GM10266 (cell line): ENCODE results near the gene HOXD11.

ENCODE experiments used
- DNase-seq: peaks from one replicate; pipeline ENCODE4 v3.0.0; 2012; ENCODE audit errors: extremely low spot score
- TF ChIP-seq, protein P1 (sequence below): IDR thresholded peaks from 2 replicates; pipeline ENCODE4 v1.5.1; 2012; ENCODE audit warnings: mild to moderate bottlenecking, low read depth; ENCODE audit not compliant: control insufficient read depth, insufficient read depth; ENCODE audit errors: missing control alignments

The HOXD11 gene

DNA sequence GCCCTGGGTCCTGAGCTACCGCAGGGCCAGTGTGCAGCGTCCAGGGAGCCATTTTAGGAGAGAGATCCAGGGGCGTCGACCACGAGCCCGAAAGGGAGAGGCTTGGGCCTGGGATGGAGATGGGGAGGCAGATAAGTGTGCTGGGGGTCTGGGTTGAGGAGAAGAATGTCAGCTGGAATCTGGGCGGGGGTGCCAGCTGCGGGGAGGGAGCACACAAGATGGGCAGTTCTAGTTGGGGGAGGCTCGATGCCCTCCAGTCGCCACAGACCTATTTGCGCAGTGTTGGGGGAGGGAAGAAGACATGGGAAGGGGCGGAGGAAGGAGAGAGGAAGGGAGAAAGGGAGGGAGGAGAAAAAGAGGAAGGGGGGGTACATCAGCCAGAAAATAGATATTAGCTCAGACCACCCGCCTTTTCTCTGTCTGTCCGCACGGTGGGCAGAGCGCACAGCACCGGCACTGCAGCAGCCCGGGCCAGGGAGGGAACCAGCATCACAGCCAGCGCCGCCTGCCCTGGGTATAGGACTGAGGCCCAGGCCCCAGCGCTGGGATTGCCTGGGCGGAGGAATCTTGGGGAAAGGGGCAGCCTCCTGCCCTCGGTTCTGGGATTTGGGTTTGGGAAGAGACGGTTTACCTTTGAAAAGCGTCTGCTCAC, 1.9 kb upstream of the HOXD11 start:
- no peak for DNase-seq
- TF ChIP-seq, protein P1, sequence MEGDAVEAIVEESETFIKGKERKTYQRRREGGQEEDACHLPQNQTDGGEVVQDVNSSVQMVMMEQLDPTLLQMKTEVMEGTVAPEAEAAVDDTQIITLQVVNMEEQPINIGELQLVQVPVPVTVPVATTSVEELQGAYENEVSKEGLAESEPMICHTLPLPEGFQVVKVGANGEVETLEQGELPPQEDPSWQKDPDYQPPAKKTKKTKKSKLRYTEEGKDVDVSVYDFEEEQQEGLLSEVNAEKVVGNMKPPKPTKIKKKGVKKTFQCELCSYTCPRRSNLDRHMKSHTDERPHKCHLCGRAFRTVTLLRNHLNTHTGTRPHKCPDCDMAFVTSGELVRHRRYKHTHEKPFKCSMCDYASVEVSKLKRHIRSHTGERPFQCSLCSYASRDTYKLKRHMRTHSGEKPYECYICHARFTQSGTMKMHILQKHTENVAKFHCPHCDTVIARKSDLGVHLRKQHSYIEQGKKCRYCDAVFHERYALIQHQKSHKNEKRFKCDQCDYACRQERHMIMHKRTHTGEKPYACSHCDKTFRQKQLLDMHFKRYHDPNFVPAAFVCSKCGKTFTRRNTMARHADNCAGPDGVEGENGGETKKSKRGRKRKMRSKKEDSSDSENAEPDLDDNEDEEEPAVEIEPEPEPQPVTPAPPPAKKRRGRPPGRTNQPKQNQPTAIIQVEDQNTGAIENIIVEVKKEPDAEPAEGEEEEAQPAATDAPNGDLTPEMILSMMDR: no peak

DNA sequence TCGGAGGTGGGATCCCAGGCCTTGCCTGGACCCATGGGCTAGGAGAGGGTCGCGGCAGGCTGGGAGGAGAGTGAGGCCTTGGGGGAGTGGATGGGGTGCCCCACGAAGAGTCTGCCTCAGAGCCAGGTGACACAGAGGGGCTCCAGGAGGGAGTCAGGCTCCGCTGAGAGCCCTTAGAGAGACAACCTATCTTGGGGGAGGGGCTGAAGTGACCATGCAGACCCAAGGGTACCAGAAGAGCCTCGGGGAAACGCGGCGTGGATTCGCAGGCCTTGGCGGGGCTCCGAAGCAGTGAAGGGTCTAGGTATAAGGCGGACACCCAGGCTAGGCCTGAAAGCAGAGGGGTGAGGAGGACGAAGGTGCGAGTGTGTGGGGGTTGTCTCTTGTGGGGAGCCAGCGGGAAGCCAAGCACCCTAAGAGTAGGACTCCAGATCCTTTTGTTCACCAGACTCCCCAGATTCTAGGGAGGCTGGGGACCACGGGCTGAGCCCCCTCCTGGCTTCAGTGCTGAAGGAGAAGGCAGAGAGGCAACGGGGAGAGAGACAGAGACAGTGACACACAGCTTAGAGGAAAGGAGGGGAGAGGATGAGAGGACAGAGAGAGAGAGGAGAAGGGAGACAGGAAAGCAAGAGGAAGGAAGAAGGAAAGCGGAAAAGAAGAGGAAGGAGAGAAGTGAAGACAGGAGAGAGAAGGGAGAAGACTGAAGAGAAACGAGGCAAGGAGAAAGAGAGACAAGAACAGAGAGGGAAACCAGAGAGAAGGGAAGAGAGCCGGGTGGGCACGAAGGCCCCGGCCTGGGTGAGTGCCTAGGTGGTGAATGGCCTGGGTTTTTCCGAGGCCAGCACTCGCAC, 1.1 kb upstream of the HOXD11 start:
- DNase-seq: no peak

DNA sequence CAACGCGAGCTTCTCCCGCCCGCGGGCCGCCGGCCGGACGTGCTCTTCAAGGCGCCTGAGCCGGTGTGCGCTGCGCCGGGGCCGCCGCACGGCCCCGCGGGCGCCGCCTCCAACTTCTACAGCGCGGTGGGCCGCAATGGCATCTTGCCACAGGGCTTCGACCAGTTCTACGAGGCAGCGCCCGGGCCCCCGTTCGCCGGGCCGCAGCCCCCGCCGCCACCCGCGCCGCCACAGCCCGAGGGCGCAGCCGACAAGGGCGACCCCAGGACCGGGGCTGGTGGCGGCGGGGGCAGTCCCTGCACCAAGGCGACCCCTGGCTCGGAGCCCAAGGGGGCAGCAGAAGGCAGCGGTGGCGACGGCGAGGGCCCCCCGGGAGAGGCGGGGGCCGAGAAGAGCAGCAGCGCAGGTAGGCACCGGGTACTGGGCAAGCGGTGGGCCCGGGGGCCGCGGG, 676 bp downstream of the HOXD11 start:
- TF ChIP-seq, protein P1: no peak
- DNase-seq: no peak

More for the DNA sequence above, 1.1 kb upstream of the HOXD11 start:
- TF ChIP-seq, protein P1: no peak

DNA sequence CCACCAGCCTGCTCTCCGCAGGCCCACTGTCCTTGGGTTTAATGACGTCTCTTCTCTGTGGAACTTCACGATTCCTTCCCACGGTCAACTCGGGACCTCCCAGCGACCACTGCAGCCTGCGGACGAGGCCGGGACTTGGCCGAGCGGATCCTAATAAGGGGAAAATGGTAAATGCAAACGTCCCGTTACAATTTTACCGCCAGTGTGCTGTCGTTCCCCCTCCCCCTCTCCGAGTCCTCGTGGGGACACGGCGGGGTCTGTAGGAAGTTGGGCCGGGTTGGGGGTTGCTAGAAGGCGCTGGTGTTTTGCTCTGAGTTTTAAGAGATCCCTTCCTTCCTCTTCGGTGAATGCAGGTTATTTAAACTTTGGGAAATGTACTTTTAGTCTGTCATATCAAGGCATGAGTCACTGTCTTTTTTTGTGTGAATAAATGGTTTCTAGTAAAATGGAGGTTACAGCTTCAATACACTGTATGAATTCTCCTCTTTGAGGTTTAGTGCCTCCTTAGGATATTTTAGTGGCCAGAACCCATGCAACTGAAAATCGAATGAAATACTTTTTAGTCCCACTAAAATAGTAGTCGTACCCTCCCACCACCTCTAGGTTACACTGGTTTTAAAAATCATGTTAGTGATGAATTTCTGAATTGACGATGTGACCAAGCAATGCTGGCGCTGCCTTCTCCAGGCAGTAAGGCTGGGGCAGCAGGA, 2.3 kb downstream of the HOXD11 start:
- no peak for DNase-seq
- TF ChIP-seq, protein P1: no peak

DNA sequence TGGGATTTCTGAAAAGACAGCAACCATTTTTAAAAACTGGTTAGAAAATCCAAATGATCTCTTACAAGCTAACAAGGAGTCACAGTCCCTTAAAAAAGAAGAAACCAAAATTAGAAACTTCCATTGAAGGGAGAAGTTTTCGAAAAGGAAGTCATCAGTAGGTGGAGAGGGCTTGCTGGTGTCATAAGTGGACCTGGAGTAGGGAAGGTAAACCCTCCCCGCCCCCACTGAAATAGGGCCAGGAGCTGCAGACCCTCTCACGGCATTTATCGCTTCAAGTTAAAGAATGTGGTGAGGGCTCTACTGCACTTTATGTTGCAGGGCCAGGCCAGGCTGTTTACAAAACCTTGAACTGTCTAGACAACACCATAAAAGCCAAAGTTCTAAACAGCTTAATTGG, 2.9 kb downstream of the HOXD11 start:
- DNase-seq: no peak
- TF ChIP-seq, protein P1: no peak

DNA sequence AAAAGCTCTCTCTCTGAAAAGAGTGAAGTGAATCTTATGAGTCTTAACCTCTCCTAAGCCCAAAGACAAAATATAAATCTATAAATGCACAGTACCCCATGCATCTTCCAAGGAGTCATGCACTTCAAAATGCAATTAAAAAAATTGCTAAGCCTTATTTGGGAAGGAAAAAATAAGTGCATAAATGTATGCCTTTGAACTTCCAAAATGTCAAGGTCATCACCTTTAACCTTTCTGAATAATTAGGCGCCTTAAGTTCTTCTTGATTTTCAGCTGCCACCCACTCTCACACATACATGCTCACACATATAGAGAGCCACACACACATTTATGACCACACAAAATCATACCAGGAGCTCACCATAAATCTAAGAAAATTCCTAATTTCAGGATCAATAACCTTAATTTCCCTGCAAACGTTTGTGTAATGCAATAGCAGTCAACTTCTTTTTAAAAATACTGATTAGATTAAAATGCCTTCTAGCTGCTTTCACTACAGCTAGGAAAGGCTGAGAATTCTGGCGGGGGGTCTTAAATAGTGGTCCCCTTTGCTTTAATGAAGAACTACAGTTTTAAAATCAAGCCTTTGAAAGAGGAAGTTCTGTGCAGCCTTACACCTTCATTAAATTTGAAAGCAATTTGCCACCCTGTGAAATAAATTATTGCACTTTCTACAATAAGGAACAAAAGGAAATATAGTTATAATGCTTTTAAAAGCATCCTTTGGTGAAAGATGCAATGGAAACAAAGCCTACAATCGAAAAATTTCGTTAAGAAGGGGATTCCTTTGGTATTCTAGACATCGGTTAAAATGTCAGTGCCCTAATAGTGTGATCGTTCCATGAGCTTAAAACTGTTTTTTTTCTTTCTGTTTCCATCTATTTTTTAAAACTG, 3.6 kb downstream of the HOXD11 start:
- TF ChIP-seq, protein P1: no peak
- DNase-seq: no peak
